GM12891 (cell line): ENCODE data around the gene GRWD1.

Experiments used
- POLR2A ChIP-seq: IDR thresholded peaks from 2 replicates; pipeline ENCODE4 v1.6.1; 2011; ENCODE audit warnings: low read depth, low read length, control low read depth
- POLR2AphosphoS5 ChIP-seq: IDR thresholded peaks from 2 replicates; pipeline ENCODE4 v1.6.1; 2011; ENCODE audit warnings: low read depth, low read length, control low read depth
- SPI1 ChIP-seq: IDR thresholded peaks from 2 replicates; pipeline ENCODE4 v1.6.1; 2011; ENCODE audit warnings: low read depth, low read length, control low read depth
- TAF1 ChIP-seq: IDR thresholded peaks from 2 replicates; pipeline ENCODE4 v1.6.1; 2011; ENCODE audit warnings: low read depth, low read length, control low read depth

GRCh38 chr19:48403606-48404005, 42.2 kb upstream of the GRWD1 start:
- TF ChIP-seq POLR2AphosphoS5: no peak
- no peak for TF ChIP-seq SPI1
- TF ChIP-seq POLR2A: no peak
- TF ChIP-seq TAF1: no peak
